Measurements from ENCODE around the gene ABTB2. TPM values are rescaled to one million over a fixed set of nuclear protein-coding genes. Genes with fewer than 3 reads are reported as not detected.

The ABTB2 gene
- total RNA-seq, 2 donors from 2014 or later = 27.0 to 27.4 TPM

DNA sequence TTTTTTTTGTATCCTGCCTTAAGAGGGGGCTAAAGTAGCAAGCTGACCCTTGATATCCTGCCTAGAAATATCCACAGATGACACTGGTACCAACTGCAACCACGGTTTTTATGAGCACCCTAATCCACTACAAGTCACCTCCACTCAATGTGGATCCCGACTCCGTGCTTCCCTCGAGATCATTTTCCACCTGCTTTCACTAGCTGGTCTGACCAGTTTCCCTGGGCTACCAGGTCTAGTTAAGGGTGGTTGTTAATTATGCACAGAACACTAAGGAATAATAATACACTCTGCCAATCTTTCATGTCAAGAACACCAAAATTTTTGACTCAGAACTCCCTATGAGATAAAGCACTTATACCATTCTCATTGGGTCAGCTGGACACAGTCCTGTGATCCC lies 82.3 kb downstream of the ABTB2 start:
- H3K4me1 ChIP-seq = peaks cover 0 to 14% of the 10 kb centered on the region in 2 donors
- TF ChIP-seq, protein P1, sequence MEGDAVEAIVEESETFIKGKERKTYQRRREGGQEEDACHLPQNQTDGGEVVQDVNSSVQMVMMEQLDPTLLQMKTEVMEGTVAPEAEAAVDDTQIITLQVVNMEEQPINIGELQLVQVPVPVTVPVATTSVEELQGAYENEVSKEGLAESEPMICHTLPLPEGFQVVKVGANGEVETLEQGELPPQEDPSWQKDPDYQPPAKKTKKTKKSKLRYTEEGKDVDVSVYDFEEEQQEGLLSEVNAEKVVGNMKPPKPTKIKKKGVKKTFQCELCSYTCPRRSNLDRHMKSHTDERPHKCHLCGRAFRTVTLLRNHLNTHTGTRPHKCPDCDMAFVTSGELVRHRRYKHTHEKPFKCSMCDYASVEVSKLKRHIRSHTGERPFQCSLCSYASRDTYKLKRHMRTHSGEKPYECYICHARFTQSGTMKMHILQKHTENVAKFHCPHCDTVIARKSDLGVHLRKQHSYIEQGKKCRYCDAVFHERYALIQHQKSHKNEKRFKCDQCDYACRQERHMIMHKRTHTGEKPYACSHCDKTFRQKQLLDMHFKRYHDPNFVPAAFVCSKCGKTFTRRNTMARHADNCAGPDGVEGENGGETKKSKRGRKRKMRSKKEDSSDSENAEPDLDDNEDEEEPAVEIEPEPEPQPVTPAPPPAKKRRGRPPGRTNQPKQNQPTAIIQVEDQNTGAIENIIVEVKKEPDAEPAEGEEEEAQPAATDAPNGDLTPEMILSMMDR (IDR thresholded peaks at IDR 0.05) = no peak
- no peak for DNase-seq (ENCODE audit: low spot score)
- H3K27me3 ChIP-seq = no peaks in the 10 kb centered on the region
- H3K9me3 ChIP-seq = no peaks in the 10 kb centered on the region
- no peaks in the 10 kb centered on the region for H3K36me3 ChIP-seq
- H3K4me3 ChIP-seq = no peak overlapping the region
- H3K27ac ChIP-seq = peak overlapping the region; percentile 55 to 59

DNA sequence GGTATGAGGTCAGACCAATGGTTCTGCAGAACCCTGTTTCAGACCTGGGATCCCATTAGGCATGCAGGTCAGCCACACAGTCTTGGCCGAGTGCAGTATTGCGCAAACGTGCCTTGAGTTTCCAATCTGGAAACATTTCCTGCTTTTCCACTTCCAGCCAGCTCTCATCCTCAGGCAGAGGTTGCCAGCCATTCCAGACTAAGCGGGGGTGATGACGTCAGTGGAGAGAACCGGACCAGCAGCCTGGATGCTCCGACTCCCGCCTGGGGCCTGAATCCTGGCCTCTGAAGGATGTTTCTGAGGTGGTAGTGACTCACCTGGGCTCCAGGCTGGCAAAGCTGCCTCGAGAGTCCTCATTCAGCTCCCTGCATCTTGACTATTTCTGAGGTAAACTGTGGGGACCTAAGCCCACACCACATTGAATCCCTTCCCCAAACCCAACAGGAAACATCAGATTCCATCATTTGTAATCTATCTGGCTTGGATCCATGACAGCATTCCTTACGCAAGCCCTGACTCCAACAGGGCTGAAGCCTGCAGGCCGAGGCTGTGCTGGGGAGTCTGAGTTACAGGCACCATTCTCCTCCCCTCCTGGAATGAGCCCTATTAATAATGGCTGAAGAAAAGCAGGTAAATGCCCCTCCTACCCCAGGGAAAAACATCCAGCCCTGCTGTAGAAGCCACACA lies 83.0 kb downstream of the ABTB2 start:
- H3K36me3 ChIP-seq = no peaks in the 10 kb centered on the region
- H3K27ac ChIP-seq = peak overlapping the region; percentile 55 to 59
- TF ChIP-seq, protein P1 (IDR thresholded peaks at IDR 0.05) = no peak
- peaks cover 0 to 14% of the 10 kb centered on the region in 2 donors for H3K4me1 ChIP-seq
- DNase-seq (ENCODE audit: low spot score) = peak; percentile 96
- no peaks in the 10 kb centered on the region for H3K9me3 ChIP-seq
- H3K27me3 ChIP-seq = no peaks in the 10 kb centered on the region
- H3K4me3 ChIP-seq = no peak overlapping the region

DNA sequence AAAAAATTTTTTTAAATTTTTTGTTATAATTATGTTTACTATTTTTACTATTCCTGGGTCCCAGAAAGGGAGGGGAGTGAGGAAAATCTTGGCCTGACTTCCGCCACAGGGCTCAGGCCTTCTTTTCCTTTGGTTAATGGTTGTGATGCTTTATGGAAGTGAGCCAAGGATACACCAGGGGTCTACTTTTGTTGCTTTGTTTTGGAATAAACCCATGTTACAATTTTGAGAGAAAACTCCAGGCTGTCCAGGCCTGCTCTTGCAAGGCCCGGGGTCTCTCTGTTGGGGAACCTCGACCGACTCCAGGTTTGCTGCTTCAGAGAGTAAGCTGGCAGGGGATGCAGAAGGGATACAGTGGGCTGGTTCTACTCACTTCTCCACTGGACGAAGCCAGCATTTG lies 84.7 kb downstream of the ABTB2 start:
- no peak for DNase-seq (ENCODE audit: low spot score)
- Histone ChIP-seq H3K9me3 (no peaks in the 10 kb centered on the region), H3K36me3 (no peaks in the 10 kb centered on the region), H3K4me1 (peaks cover 0 to 14% of the 10 kb centered on the region in 2 donors), H3K27me3 (no peaks in the 10 kb centered on the region), H3K4me3 (no peak overlapping the region), H3K27ac (no peak overlapping the region)
- TF ChIP-seq, protein P1 (IDR thresholded peaks at IDR 0.05) = no peak

DNA sequence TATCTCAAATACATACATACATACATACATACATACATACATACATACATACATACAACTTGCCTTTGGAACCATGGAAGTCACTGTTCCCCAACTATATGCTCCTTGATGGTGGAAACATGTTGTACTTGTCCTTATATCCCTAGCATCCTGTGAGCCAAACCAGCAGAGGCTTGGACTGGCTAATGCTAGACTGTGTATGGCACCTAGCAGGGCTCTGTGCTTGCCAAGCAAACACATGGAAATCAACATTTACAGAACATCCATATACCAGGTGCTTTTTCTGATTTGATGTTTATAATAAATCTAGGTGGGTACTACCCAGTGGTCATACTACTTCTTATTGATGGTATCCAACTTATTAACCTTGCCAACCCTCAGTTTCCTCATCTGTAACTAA lies 86.1 kb downstream of the ABTB2 start:
- H3K27ac ChIP-seq = no peak overlapping the region
- TF ChIP-seq, protein P1 (IDR thresholded peaks at IDR 0.05) = no peak
- H3K27me3 ChIP-seq = no peaks in the 10 kb centered on the region
- no peaks in the 10 kb centered on the region for H3K36me3 ChIP-seq
- no peak for DNase-seq (ENCODE audit: low spot score)
- H3K4me3 ChIP-seq = no peak overlapping the region
- H3K4me1 ChIP-seq = peaks cover 0 to 20% of the 10 kb centered on the region in 2 donors
- H3K9me3 ChIP-seq = no peaks in the 10 kb centered on the region

DNA sequence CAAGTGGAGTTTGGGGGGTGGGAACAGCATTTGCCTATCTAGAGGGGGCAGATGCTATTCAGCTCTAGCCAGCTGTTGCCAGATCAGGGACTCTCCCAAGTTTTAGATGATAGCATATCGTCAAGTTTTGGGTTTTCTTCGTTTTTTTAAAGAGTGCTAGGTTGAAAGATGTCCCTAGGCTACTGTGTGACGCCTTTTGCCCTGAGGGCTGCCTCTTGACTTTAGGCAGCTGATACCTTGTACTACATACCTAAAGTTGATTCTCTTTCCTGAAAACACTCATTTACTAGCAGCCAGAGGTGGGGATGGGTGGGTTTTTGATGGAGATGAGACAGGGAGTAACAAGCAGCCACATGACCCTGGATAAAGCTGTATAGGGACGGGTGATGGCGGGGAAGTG lies 87.1 kb downstream of the ABTB2 start:
- Histone ChIP-seq H3K27ac (no peak overlapping the region), H3K36me3 (no peaks in the 10 kb centered on the region), H3K4me1 (peaks cover 0 to 26% of the 10 kb centered on the region in 2 donors), H3K4me3 (no peak overlapping the region), H3K27me3 (no peaks in the 10 kb centered on the region), H3K9me3 (no peaks in the 10 kb centered on the region)
- TF ChIP-seq, protein P1 (IDR thresholded peaks at IDR 0.05) = no peak
- no peak for DNase-seq (ENCODE audit: low spot score)

Measured in right atrium auricular region (tissue), 2 donors.